Measurements from ENCODE around the gene SUMO1.
"Not testable (repeated sequence)": the region's sequence is repeated elsewhere in the genome, so short reads cannot be mapped to it uniquely, and the experiment has no call there.

GRCh38 chr2:202247710-202248109, 9.3 kb upstream of the SUMO1 start:
- TF ChIP-seq CTCF (IDR thresholded peaks at IDR 0.05 in 4 of 5, conservative IDR thresholded peaks at IDR 0.05 in 1 of 5); POLR2A (IDR thresholded peaks at IDR 0.05): not testable (repeated sequence)

Measured in gastrocnemius medialis (tissue), 4 donors.